GM12892 (cell line): ENCODE data around the gene TOP3B.

Experiments
- DNase-seq: peaks from one replicate; pipeline ENCODE4 v3.0.0; 2011; ENCODE audit not compliant: insufficient read length
- FAIRE-seq: peaks from 2 replicates; lab custom pipeline; 2011; peaks lifted over from hg19 to GRCh38; lab: Jason Lieb, UNC
- POLR2A ChIP-seq: IDR thresholded peaks from 2 replicates; pipeline ENCODE4 v1.6.1; 2011; ENCODE audit warnings: low read depth, low read length, control low read depth
- POLR2AphosphoS5 ChIP-seq: IDR thresholded peaks from 2 replicates; pipeline ENCODE4 v1.6.1; 2011; ENCODE audit warnings: low read depth, low read length, control low read depth
- TAF1 ChIP-seq: IDR thresholded peaks from 2 replicates; pipeline ENCODE4 v1.6.1; 2011; ENCODE audit warnings: low read depth, mild to moderate bottlenecking, control low read depth, low read length, borderline replicate concordance

TOP3B gene

DNA sequence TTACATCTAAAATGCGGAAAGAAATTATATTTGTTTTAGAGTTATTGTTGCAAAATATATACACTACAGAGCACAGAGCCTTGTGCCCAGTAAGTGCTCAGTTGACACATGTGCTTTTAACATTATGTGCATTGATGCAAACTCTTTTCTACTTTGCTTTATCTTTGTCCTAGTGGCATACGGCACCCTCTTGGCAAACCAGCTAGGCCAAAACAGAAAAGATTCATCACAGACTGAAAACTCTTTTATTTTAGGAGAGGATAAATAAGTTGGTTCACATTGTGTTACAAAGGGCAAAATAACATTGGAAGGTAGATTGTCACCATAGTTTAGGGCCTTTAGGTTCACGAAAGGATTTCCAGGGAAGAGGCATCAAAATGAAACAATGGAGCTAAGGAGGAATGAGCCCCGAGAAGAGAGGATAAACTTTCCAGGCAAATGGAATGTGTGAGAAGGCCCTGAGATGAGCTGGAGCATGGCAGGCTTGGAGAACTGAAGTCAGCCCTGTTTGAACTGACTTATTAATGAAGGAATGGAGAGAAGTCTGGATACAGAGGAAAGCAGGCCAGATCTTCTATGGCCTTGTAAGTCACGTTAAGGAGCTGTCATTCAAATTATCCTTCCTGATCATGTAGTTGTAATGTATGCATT is 23.5 kb upstream of the TOP3B start:
- DNase-seq = no peak
- FAIRE-seq = no peak
- no peak for TF ChIP-seq POLR2A
- no peak for TF ChIP-seq POLR2AphosphoS5
- TF ChIP-seq TAF1 = no peak

DNA sequence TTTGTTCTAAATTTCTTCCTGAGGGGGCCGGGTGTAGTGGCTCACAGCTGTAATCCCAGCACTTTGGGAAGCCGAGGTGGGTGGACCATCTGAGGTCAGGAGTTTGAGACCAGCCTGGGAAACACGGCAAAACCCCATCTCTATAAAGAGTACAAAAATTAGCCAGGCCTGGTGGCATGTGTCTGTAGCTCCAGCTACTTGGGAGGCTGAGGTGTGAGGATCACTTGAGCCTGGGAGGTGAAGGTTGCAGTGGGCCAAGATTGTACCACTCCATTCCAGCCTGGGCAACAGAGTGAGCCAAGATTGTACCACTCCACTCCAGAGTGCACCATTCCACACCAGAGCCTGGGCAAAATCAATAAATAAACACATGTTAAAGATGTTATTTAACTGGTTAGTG is 20.6 kb upstream of the TOP3B start:
- no peak for TF ChIP-seq POLR2A
- TF ChIP-seq TAF1 = no peak
- no peak for TF ChIP-seq POLR2AphosphoS5
- FAIRE-seq (no peak), DNase-seq (no peak)

DNA sequence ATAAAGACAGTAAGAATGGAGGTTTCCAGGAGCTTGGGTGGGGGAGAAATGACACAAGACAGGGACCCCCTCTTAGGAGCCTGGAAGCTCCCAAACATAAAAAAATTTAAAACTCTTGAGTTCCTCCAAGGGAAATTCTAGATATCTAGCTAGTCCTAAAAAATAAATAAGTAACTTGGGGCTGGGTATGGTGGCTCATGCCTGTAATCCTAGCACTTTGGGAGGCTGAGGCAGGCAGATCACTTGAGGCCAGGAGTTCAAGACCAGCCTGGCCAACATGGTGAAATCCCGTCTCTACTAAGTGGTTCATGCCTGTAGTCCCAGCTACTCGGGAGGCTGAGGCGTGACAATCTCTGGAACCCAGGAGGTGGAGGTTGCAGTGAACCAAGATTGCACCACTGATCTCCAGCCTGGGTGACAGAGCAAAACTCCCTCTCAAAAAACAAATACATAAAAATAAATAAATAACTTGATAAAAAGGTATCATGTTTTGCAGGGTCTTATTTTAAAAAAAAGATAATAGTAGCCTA is 20.0 kb upstream of the TOP3B start:
- TF ChIP-seq POLR2AphosphoS5 = no peak
- no peak for TF ChIP-seq POLR2A
- no peak for TF ChIP-seq TAF1
- DNase-seq = no peak
- FAIRE-seq = no peak

DNA sequence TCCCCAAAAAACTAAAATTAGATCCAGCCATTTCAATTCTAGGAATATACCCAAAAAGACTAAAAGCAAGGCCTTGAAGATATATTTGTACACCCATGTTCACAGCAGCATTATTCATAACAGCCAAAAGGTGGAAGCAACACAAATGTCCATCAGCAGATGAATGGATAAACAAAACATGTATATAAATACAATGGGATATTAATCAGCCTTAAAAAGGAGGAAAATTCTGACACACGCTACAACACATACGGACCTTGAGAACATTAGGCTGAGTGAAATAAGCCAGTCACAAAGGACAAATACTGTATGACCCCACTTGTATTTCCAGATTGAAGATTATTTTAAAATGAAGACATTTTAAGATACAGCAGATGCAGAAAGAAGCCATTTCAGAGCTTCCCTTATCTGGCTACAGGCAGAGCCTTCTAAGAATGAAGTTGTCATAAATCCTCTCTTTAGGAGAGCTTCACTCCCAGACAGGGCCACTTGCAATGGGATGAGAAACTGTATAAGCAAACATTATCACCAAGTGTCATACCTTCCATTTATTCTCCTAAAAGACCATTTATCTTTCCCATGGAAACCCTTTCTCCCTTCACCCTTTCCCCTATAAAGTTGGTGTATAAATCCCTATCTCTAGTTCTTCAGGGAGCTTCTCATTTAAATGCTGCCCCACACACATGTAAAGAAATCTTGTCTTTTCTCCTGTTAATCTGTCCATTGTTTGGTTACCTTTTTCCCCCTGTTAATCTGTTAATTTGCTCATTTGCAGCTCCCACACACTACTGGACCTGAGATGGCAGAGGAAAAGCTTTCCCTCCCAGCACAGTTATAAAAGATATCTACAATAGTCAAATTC is 19.3 kb upstream of the TOP3B start:
- TF ChIP-seq POLR2A (no peak), TAF1 (no peak), POLR2AphosphoS5 (no peak)
- FAIRE-seq (no peak), DNase-seq (no peak)

DNA sequence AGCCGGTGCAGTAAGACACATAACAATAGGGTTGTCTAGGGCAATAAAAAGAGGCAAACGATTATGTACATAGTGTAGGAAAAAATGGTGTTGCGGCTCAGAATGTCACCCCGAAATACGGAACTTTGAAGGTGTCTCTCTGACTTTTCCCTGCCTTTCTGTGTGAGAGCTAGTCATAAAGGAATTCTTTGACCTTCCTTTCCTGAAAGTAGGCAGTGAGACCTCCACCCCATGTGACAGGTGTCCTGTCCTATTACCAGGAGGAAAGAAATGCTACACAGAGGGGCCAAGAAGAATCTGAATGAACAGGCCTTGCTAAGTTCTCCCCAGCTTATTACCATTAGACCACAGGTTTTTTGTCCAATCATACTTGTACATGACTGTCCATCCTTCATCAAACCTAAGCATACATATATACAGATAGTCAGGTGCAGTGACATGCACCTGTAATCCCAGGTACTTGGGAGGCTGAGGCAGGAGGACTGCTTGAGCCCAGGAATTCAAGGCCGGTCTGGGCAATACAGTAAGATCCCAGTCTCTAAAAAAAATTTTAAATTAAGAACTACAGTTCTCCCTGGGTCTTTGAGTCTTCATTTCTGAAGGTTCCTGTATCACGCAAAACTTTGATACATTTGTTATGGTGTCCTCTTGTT is 16.1 kb upstream of the TOP3B start:
- no peak for FAIRE-seq
- no peak for DNase-seq
- no peak for TF ChIP-seq TAF1
- TF ChIP-seq POLR2AphosphoS5 = no peak
- no peak for TF ChIP-seq POLR2A

DNA sequence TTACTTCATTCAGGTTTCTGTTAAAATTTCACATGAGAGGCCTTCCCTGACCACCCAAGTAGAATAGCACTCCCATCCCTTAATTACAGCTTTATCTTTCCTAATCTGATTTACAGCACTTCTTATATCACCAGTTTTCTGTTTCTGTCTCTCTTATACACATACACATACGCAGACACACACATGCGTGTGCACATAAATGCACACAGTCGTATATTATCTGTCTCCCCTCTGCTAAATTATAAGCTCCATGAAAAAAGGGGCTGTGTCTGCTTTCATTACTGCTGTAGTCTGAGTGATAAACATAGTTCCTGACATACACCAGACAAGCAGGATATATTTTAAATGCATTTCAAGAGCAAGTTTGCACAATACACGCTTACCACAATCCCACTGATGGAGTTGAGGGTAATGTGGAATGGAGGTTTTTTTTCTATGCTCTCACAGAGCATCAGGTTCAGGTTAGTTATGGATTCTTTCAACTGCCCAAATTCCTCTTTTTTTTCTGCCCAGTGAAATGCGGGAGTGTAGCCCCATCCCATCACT is 13.7 kb upstream of the TOP3B start:
- FAIRE-seq (no peak), DNase-seq (no peak)
- no peak for TF ChIP-seq POLR2A

DNA sequence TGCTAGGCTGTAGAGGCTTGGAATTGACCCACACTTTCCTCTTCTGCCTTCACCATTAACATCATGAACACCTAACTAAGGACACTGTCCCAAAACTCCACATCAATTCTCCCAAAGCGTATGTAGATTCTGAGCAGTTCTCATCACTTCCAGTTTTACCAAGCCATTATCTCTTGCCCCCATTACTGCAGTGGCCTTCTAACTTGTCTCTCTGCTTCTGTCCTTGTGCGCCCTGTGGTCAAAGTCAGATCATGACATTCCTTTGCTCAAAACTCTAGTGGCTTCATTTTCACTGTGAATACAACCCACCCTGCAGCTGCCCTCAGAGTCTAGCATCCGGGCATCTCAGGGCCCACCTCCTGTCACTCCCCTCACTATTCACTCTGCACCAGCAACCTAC is 13.1 kb upstream of the TOP3B start:
- TF ChIP-seq POLR2A (no peak), TAF1 (no peak), POLR2AphosphoS5 (no peak)
- DNase-seq (no peak), FAIRE-seq (no peak)

DNA sequence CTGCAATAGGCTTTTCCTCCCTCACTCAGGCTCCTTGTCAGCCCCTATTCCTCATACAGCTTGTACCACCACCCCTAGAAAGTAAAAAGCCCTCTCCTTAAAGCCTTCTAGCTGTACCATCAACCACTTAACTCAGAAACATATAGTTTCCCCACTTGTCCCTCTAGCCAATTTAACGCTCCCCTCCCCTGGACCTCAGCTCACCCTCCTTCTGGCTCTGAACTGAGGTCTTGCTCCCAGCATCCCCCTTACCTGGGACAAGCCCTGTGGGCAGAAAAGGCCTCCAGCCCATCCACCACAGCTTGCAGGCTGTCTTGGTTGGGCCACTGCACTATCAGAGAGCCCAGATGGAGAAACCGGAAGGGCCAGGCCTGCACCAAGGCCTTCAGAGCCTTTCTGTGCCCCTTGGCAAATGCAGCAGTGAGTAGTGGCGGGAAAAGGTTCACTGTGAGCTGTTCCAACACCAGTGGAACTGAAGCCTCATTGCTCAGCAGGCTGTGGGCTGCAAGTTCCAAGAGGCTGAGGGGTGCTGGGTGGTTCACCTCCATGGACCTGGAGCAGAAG is 12.4 kb upstream of the TOP3B start:
- no peak for DNase-seq
- TF ChIP-seq POLR2A (no peak), TAF1 (no peak), POLR2AphosphoS5 (no peak)
- no peak for FAIRE-seq

DNA sequence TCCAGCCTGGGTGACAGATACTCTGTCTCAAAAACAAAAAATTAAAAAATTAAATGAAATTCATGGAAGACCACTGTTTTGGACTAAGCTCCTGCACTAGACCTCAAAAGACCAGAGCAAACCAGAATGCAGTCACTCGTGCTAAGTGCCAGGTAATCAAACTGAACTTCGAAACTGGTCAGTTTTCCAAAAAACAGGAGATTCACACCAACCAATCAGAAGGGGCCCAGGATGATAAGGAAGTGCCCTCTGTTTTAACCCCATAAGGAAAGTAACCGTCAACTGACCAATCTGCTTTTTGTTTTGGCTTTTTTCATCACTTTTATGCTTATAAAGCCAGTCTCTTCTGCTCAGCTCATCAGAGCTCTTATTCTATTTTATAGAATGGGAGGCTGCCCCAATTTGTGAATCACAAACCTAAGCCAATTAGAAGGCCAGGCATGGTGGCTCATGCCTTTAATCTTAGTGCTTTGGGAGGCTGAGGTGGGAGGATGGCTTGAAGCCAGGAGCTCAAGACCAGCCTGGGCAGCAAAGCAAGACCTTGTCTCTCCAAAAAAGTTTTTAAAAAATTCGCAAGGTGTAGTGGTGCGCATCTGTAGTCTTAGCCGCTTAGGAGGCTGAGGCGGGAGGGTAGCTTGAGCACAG is 10.1 kb upstream of the TOP3B start:
- TF ChIP-seq POLR2AphosphoS5 (no peak), TAF1 (no peak), POLR2A (no peak)
- DNase-seq = no peak
- FAIRE-seq = no peak

DNA sequence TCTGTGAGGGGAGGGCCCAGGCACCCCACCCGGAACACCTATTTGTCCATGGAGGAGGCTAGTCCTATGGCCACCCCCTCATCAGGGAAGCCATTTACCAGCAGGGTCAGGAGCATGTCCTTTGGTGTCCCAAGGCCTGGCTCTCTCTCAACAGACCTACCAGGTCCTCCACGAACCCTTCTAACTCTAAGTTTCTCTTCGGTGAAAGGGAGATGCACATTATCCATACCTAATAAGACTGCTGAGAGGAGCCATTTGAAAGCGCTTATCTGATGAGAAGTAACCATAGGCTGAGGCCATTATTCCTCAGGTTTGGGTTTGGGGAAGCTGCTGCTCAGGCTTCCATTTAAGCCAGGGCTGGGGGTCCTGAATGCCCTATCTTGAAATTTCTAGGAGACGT is 9.2 kb upstream of the TOP3B start:
- TF ChIP-seq TAF1 = no peak
- no peak for TF ChIP-seq POLR2A
- TF ChIP-seq POLR2AphosphoS5 = no peak
- FAIRE-seq (no peak), DNase-seq (no peak)

DNA sequence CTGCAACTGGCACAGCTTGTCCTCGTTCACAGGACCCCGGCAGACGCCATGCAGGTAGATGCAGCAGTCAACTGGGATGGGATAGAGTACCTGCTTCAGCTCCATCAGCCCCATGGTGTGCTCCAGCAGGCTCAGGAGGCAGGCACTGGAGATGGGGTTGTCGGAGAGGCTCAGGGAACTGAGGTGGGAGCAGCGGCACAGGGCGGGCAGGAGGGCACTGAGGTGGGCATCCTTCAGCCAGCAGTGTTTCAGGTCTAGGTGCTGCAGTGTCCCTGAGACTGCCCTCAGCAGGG is 8.7 kb upstream of the TOP3B start:
- TF ChIP-seq POLR2A (no peak), TAF1 (no peak), POLR2AphosphoS5 (no peak)
- FAIRE-seq (no peak), DNase-seq (no peak)
